Ascending aorta (tissue), 2 donors: ENCODE results near the gene TKT. TPM values are rescaled to one million over a fixed set of nuclear protein-coding genes. Genes with fewer than 3 reads are reported as not detected.
A peak's percentile ranks its signal among the peaks of the same experiment; 100 is the strongest.

Source experiments
- DNase-seq, 2 donors: peaks; one replicate each; pipeline ENCODE4 v3.0.0-alpha.2; 2019; ENCODE audit warnings: low spot score in 2 of 2
- H3K27ac ChIP-seq, 2 donors: fragments of 200-600 bp; sonication (generic); one replicate each; pipeline ENCODE4 v1.5.1; 2016 to 2017; ENCODE audit warnings: mild to moderate bottlenecking in 1 of 2
- H3K27me3 ChIP-seq: fragments of 200-600 bp; sonication (generic); one replicate; pipeline ENCODE4 v1.5.1; 2017
- H3K36me3 ChIP-seq, 2 donors: fragments of 200-600 bp; sonication (generic); one replicate each; pipeline ENCODE4 v1.5.1; 2016
- H3K4me1 ChIP-seq, 2 donors: fragments of 200-600 bp; sonication (generic); one replicate each; pipeline ENCODE4 v1.5.1; 2016 to 2017; ENCODE audit warnings: mild to moderate bottlenecking in 1 of 2
- H3K4me3 ChIP-seq, 2 donors: fragments of 200-600 bp; sonication (generic); one replicate each; pipeline ENCODE4 v1.5.1; 2016 to 2017; ENCODE audit warnings: mild to moderate bottlenecking in 1 of 2
- H3K9me3 ChIP-seq, 2 donors: fragments of 200-600 bp; sonication (generic); one replicate each; pipeline ENCODE4 v1.5.1; 2016
- intact Hi-C: fragments of 100-400 bp; cut with DNase I; formaldehyde crosslinking; loops from one replicate; pipeline ENCODE4 v1.15.1; 2023
- total RNA-seq: library from RNA; depleted of rRNA; stranded (reverse); fragments of >200 nt; gene quantifications from one replicate; pipeline ENCODE4 v1.1.0, GENCODE V29; 2016
- TF ChIP-seq, protein P1 (sequence below), 3 experiments: fragments of 200-600 bp in 2 of 3; fragments of 450-650 bp in 1 of 3; sonication (generic) in 2 of 3; IDR thresholded peaks; one replicate each; pipeline ENCODE4 v1.5.1; 2016 to 2019; ENCODE audit warnings: antibody characterized with exemption in 3 of 3, mild to moderate bottlenecking in 1 of 3, moderate library complexity in 1 of 3

TKT gene
- total RNA-seq, 1 donor from 2014 or later: 219 TPM

DNA sequence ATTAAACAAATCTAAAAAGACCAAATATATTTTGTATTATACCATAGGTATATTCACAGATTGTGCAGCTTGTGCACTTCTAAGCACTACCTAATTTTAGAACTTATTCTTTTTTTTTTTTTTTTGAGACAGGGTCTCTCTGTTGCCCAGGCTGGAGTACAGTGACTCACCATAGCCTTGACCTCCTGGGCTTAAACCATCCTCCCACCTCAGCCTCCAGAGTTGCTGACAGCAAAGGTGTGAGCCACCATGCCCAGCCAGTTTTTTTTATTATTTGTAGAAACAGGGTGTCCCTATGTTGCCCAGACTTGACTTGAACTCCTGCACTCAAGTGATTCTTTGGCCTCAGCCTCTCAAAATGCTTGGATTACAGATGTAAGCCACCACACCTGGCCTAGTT, 11.9 kb upstream of the TKT start:
- Histone ChIP-seq H3K9me3 (no peaks in the 10 kb centered on the region), H3K27me3 (no peaks in the 10 kb centered on the region), H3K4me3 (no peak overlapping the region), H3K4me1 (peaks cover 11 to 14% of the 10 kb centered on the region in 2 donors), H3K27ac (peak overlapping the region; percentile 36 to 83), H3K36me3 (no peaks in the 10 kb centered on the region)
- no peak for DNase-seq
- TF ChIP-seq, protein P1, sequence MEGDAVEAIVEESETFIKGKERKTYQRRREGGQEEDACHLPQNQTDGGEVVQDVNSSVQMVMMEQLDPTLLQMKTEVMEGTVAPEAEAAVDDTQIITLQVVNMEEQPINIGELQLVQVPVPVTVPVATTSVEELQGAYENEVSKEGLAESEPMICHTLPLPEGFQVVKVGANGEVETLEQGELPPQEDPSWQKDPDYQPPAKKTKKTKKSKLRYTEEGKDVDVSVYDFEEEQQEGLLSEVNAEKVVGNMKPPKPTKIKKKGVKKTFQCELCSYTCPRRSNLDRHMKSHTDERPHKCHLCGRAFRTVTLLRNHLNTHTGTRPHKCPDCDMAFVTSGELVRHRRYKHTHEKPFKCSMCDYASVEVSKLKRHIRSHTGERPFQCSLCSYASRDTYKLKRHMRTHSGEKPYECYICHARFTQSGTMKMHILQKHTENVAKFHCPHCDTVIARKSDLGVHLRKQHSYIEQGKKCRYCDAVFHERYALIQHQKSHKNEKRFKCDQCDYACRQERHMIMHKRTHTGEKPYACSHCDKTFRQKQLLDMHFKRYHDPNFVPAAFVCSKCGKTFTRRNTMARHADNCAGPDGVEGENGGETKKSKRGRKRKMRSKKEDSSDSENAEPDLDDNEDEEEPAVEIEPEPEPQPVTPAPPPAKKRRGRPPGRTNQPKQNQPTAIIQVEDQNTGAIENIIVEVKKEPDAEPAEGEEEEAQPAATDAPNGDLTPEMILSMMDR (IDR thresholded peaks at IDR 0.05): no peak
- intact Hi-C loops: no loop called here

DNA sequence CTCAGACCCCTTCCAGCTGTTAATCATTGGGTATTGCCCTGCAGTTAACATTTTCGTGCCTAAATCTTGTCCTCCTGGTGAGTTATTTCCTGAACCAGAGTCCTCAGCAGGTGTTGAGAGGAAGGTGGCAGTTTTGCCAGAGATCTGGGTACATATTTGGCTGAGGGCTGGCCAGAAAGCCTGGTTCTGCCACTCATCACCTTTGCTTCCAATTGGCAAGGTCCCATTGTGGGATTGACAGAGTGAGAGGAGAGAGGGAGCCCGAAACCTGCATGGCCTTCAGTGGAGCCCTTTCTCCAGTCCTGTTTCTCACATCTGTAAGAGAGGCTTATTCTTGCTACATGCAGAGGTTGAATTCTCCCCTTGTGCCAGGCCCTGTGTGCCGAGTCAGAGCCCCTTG, 8.9 kb upstream of the TKT start:
- TF ChIP-seq, protein P1 (IDR thresholded peaks at IDR 0.05): no peak
- H3K27ac ChIP-seq: no peak overlapping the region
- peaks cover 5% of the 10 kb centered on the region in 2 donors for H3K4me1 ChIP-seq
- H3K9me3 ChIP-seq: no peaks in the 10 kb centered on the region
- no peak overlapping the region for H3K4me3 ChIP-seq
- H3K36me3 ChIP-seq: no peaks in the 10 kb centered on the region
- intact Hi-C loops: no loop called here
- no peak for DNase-seq
- no peaks in the 10 kb centered on the region for H3K27me3 ChIP-seq

GRCh38 chr3:53263907-53264306, 8.1 kb upstream of the TKT start:
- intact Hi-C loops: no loop called here
- H3K27ac ChIP-seq: no peak overlapping the region
- no peaks in the 10 kb centered on the region for H3K9me3 ChIP-seq
- TF ChIP-seq, protein P1 (IDR thresholded peaks at IDR 0.05): no peak
- H3K4me3 ChIP-seq: no peak overlapping the region
- no peaks in the 10 kb centered on the region for H3K4me1 ChIP-seq
- no peaks in the 10 kb centered on the region for H3K27me3 ChIP-seq
- no peaks in the 10 kb centered on the region for H3K36me3 ChIP-seq
- DNase-seq: no peak

DNA sequence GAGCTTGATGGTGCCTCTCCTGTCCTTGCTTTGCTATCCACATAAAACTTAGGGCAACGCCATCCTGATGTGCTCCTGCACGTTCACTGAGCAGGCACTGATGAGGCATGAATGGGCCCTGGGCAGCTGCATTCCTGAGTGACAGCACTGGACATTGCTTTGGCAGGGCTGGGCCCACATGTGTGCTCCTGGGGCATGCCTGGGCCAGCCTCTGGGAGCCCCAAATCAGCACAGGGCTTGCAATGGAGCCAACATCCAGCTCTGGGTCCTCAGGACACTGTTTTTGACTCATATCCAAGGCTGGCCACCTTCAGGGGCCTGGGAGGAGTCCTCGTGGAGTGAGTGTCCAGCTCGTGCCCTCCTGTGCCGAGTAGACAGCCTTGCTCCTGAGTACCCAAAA, 5.9 kb upstream of the TKT start:
- Histone ChIP-seq H3K9me3 (no peaks in the 10 kb centered on the region), H3K4me1 (no peaks in the 10 kb centered on the region), H3K4me3 (no peak overlapping the region), H3K36me3 (no peaks in the 10 kb centered on the region), H3K27me3 (no peaks in the 10 kb centered on the region), H3K27ac (no peak overlapping the region)
- DNase-seq: no peak
- intact Hi-C loops: no loop called here
- TF ChIP-seq, protein P1 (IDR thresholded peaks at IDR 0.05): no peak

DNA sequence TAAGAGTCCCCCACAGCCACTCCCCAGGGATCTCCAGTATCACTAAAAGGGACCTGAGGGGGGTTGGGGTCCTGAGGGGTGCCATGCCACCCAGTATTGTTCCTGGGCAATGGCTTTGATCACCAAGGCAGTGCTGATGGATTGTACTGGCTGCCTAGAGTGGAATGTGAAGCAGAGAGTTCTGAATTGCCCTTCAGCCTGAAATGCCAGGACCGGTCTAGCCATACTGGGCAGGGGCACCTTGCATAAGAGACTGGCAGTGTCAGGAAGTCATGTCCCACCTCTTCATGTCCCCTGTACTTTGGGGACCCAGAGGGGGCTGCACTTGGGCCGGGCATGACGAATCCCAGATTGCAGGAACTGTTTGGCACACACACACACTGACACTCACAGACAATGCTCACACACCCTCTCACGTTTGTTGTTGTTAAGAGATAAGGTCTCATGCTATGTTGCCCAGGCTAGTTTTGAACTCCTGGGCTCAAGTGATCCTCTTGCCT, 4.5 kb upstream of the TKT start:
- DNase-seq: no peak
- no peak overlapping the region for H3K27ac ChIP-seq
- H3K36me3 ChIP-seq: no peaks in the 10 kb centered on the region
- no peaks in the 10 kb centered on the region for H3K9me3 ChIP-seq
- peaks cover 0 to 5% of the 10 kb centered on the region in 2 donors for H3K4me1 ChIP-seq
- TF ChIP-seq, protein P1 (IDR thresholded peaks at IDR 0.05): no peak
- no peak overlapping the region for H3K4me3 ChIP-seq
- H3K27me3 ChIP-seq: no peaks in the 10 kb centered on the region
- intact Hi-C loops: no loop called here
